ENCODE data around the gene ATP5PO. TPM values are rescaled to one million over a fixed set of nuclear protein-coding genes. Genes with fewer than 3 reads are reported as not detected.
"Not testable (repeated sequence)": the region's sequence is repeated elsewhere in the genome, so short reads cannot be mapped to it uniquely, and the experiment has no call there.

The ATP5PO gene
- total and polyA plus RNA-seq, 2 experiments from 2014 or later, result 215 to 354 TPM

DNA sequence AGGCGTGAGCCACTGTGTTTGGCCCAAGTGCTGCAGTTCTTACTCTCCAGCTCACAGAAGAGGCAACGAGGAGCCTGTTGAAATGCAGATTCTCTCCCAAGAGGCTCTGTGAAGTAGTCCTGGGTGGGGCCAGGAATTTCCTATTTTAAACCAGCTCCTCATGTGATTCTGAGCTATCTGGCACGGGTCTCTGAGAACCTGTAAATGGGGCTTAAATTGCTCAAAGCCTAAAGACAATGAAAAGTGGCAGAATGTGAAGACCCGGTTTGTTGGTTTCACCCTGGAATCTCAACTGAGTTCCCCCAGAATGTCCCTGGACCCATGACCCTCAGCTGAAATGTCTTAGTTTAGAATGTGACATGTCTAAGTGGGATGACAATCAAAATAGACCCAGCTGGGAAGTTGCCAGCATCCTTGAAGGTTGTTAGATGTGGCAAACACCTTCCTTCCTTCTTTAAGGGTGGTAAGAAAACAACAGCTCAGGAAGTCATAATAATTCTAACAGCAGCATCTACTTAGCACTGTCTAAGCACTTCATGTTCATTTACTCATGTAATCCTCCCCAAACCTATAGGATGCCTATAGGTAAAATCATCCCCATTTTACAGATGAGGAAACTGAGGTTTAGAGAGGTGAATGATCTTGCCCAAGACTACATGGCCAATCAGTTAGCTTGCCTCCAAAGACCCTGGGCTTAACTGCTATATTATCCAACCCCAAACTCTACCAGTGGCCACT lies 20.9 kb upstream of the ATP5PO start:
- Histone ChIP-seq H3K4me3 (no peak overlapping the region), H2AFZ (no peak overlapping the region), H3K27me3 (no peaks in the 10 kb centered on the region), H4K20me1 (ENCODE audit: insufficient read depth, poor library complexity, severe bottlenecking) (no peaks in the 10 kb centered on the region), H3K4me2 (no peak overlapping the region), H3K27ac (no peak overlapping the region), H3K36me3 (replicated peaks; ENCODE audit: insufficient read depth, low read depth) (no peaks in the 10 kb centered on the region), H3K4me1 (ENCODE audit: insufficient read depth) (peaks cover 14% of the 10 kb centered on the region), H3K9me3 (ENCODE audit: low read depth) (no peaks in the 10 kb centered on the region), H3K9me2 (replicated peaks; ENCODE audit: insufficient read depth) (no peaks in the 10 kb centered on the region), H3K79me2 (peaks cover 31% of the 10 kb centered on the region)
- 80% methylated on average over 4 of the region's 4 CpGs for WGBS (ENCODE audit: low lambda C conversion rate, missing lambda C conversion rate)
- no peak for DNase-seq (ENCODE audit: low spot score)
- TF ChIP-seq, protein P1, sequence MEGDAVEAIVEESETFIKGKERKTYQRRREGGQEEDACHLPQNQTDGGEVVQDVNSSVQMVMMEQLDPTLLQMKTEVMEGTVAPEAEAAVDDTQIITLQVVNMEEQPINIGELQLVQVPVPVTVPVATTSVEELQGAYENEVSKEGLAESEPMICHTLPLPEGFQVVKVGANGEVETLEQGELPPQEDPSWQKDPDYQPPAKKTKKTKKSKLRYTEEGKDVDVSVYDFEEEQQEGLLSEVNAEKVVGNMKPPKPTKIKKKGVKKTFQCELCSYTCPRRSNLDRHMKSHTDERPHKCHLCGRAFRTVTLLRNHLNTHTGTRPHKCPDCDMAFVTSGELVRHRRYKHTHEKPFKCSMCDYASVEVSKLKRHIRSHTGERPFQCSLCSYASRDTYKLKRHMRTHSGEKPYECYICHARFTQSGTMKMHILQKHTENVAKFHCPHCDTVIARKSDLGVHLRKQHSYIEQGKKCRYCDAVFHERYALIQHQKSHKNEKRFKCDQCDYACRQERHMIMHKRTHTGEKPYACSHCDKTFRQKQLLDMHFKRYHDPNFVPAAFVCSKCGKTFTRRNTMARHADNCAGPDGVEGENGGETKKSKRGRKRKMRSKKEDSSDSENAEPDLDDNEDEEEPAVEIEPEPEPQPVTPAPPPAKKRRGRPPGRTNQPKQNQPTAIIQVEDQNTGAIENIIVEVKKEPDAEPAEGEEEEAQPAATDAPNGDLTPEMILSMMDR (IDR thresholded peaks at IDR 0.05; ENCODE audit: poor library complexity), result no peak

DNA sequence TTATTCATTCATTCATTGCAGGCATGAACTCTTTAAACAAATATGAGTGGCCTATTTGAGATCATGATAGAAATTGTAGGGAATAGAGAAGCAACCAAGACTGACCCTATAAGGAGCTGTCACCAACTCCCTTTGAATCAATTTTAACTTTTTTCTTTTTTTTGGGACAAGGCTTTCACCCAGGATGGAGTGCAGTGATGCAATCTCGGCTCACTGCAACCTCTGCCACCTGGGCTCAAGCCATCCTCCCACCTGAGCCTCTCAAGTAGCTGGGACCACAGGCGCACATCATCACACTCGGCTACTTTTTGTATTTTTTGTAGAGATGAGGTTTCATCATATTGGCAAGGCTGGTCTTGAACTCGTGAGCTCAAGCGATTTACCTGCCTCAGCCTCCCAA lies 17.1 kb upstream of the ATP5PO start:
- Histone ChIP-seq H3K36me3 (replicated peaks; ENCODE audit: insufficient read depth, low read depth) (no peaks in the 10 kb centered on the region), H3K27ac (no peak overlapping the region), H3K9me2 (replicated peaks; ENCODE audit: insufficient read depth) (no peaks in the 10 kb centered on the region), H3K9me3 (ENCODE audit: low read depth) (no peaks in the 10 kb centered on the region), H3K79me2 (peaks cover 31% of the 10 kb centered on the region), H3K27me3 (no peaks in the 10 kb centered on the region), H4K20me1 (ENCODE audit: insufficient read depth, poor library complexity, severe bottlenecking) (no peaks in the 10 kb centered on the region), H2AFZ (no peak overlapping the region), H3K4me2 (peak overlapping the region; percentile 82), H3K4me3 (peak overlapping the region; percentile 72), H3K4me1 (ENCODE audit: insufficient read depth) (peaks cover 10% of the 10 kb centered on the region)
- WGBS (ENCODE audit: low lambda C conversion rate, missing lambda C conversion rate), result 97% methylated on average over 5 of the region's 5 CpGs
- no peak for DNase-seq (ENCODE audit: low spot score)
- no peak for TF ChIP-seq EZH2phosphoT487 (IDR thresholded peaks at IDR 0.05; ENCODE audit: low read depth, severe bottlenecking, unreplicated experiment)
- TF ChIP-seq, protein P1 (IDR thresholded peaks at IDR 0.05; ENCODE audit: poor library complexity), result no peak
- TF ChIP-seq EZH2 (IDR thresholded peaks at IDR 0.05; ENCODE audit: borderline replicate concordance), result no peak

DNA sequence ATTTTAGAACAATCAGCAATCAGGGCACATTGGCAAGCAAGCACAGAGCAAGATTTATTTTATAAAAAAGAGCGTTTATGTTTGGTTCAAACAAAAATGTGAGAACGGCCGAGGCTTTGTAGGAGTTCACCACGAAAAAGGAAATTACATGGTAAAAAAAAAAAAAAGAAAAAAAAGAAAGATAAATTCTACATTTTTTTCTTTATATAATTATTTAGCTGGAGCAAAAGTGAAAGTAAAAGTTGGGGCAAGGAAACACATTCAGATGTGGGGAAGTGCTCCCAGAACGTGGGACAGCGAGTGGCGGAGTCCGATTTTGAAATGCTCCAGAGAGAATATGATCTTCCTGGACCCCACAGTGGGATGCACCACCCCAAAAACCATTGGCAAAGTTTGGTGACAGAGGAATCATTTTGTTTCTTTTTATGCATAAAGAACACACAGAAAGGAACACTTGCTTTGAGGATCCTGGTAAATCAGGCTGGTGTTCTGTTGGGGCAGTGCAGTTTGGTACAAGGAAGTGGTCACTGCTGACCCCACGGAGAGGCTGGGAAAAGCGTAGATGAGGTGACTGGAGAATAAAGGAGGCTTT lies 16.3 kb upstream of the ATP5PO start:
- Histone ChIP-seq H3K4me1 (ENCODE audit: insufficient read depth) (peaks cover 10% of the 10 kb centered on the region), H4K20me1 (ENCODE audit: insufficient read depth, poor library complexity, severe bottlenecking) (no peaks in the 10 kb centered on the region), H3K36me3 (replicated peaks; ENCODE audit: insufficient read depth, low read depth) (no peaks in the 10 kb centered on the region), H3K79me2 (peaks cover 31% of the 10 kb centered on the region), H3K27me3 (no peaks in the 10 kb centered on the region), H3K27ac (peak overlapping the region; percentile 97), H3K9me3 (ENCODE audit: low read depth) (no peaks in the 10 kb centered on the region), H2AFZ (peak overlapping the region; percentile 96), H3K4me2 (peak overlapping the region; percentile 82), H3K4me3 (peak overlapping the region; percentile 72), H3K9me2 (replicated peaks; ENCODE audit: insufficient read depth) (no peaks in the 10 kb centered on the region)
- TF ChIP-seq, protein P1 (IDR thresholded peaks at IDR 0.05; ENCODE audit: poor library complexity), result no peak
- TF ChIP-seq EZH2phosphoT487 (IDR thresholded peaks at IDR 0.05; ENCODE audit: low read depth, severe bottlenecking, unreplicated experiment) (no peak), EZH2 (IDR thresholded peaks at IDR 0.05; ENCODE audit: borderline replicate concordance) (no peak)
- DNase-seq (ENCODE audit: low spot score), result no peak
- 78% methylated on average over 10 of the region's 10 CpGs for WGBS (ENCODE audit: low lambda C conversion rate, missing lambda C conversion rate)

DNA sequence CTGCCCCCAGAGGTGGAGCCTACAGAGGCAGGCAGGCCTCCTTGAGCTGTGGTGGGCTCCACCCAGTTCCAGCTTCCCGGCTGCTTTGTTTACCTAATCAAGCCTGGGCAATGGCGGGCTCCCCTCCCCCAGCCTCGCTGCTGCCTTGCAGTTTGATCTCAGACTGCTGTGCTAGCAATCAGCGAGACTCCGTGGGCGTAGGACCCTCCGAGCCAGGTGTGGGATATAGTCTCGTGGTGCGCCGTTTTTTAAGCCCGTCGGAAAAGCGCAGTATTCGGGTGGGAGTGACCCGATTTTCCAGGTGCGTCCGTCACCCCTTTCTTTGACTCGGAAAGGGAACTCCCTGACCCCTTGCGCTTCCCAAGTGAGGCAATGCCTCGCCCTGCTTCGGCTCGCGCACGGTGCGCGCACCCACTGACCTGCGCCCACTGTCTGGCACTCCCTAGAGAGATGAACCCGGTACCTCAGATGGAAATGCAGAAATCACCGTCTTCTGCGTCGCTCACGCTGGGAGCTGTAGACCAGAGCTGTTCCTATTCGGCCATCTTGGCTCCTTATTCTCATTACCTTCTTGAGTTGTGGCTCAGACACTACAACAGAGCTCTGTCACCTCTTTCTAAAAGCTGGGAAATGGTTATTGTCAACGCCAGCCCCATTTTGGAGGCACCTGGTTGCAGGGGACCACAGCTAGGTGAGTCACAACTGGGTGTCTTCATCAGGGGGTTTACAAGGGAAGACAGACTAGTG lies 15.6 kb upstream of the ATP5PO start:
- DNase-seq (ENCODE audit: low spot score); H3K9me2 ChIP-seq (replicated peaks; ENCODE audit: insufficient read depth); H3K27me3 ChIP-seq; H4K20me1 ChIP-seq (ENCODE audit: insufficient read depth, poor library complexity, severe bottlenecking); H3K36me3 ChIP-seq (replicated peaks; ENCODE audit: insufficient read depth, low read depth); H3K9me3 ChIP-seq (ENCODE audit: low read depth): not testable (repeated sequence)
- Histone ChIP-seq H2AFZ (peak overlapping the region; percentile 96), H3K79me2 (peaks cover 31% of the 10 kb centered on the region), H3K4me2 (peak overlapping the region; percentile 82), H3K27ac (peak overlapping the region; percentile 97), H3K4me1 (ENCODE audit: insufficient read depth) (peaks cover 10% of the 10 kb centered on the region), H3K4me3 (peak overlapping the region; percentile 72)
- WGBS (ENCODE audit: low lambda C conversion rate, missing lambda C conversion rate), result 54% methylated on average over 24 of the region's 34 CpGs

DNA sequence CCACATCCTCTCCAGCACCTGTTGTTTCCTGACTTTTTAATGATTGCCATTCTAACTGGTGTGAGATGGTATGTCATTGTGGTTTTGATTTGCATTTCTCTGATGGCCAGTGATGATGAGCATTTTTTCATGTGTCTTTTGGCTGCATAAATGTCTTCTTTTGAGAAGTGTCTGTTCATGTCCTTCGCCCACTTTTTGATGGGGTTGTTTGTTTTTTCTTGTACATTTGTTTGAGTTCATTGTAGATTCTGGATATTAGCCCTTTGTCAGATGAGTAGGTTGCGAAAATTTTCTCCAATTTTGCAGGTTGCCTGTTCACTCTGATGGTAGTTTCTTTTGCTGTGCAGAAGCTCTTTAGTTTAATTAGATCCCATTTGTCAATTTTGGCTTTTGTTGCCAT lies 10.6 kb upstream of the ATP5PO start:
- not testable (repeated sequence) for DNase-seq (ENCODE audit: low spot score); H3K9me2 ChIP-seq (replicated peaks; ENCODE audit: insufficient read depth); H3K4me1 ChIP-seq (ENCODE audit: insufficient read depth); H3K4me3 ChIP-seq; H3K79me2 ChIP-seq; H3K9me3 ChIP-seq (ENCODE audit: low read depth); H3K27ac ChIP-seq; H2AFZ ChIP-seq; H3K4me2 ChIP-seq; H4K20me1 ChIP-seq (ENCODE audit: insufficient read depth, poor library complexity, severe bottlenecking); H3K27me3 ChIP-seq; H3K36me3 ChIP-seq (replicated peaks; ENCODE audit: insufficient read depth, low read depth)
- 89% methylated on average over 2 of the region's 2 CpGs for WGBS (ENCODE audit: low lambda C conversion rate, missing lambda C conversion rate)

All from hepatocyte (in vitro differentiated cells).